Measurements from ENCODE around the gene NFATC2. TPM values are rescaled to one million over a fixed set of nuclear protein-coding genes. Genes with fewer than 3 reads are reported as not detected.

The NFATC2 gene
- total RNA-seq, 3 donors from 2014 or later, result 6.2 to 7.3 (median 7.2) TPM

DNA sequence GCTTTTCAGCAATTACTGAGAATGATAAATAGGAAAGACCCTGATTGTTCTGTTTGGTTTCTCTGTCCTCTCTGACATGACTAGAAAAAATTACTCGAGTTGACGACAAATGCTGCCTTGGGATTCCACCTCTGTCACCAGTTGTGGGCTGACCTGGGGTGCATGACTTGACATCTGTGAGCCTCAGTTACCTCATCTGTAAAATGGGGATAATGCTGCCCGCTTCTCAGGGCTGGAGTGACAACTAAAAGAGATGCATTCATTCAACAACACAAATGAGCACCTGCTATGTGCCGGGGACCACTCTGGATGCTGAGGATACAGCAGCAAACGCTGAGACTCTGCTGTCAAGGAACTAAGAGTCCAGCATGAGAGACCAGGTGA lies 94.8 kb downstream of the NFATC2 start:
- DNase-seq (no peak), ATAC-seq (no peak)
- no peaks in the 10 kb centered on the region for H3K36me3 ChIP-seq (ENCODE audit: low read depth)
- H3K9me3 ChIP-seq, result no peaks in the 10 kb centered on the region
- no peak overlapping the region for H3K4me3 ChIP-seq
- intact Hi-C loops (cut with DNase I, micrococcal nuclease), result no loop called here
- no peaks in the 10 kb centered on the region for H3K4me1 ChIP-seq (ENCODE audit: low read depth)
- TF ChIP-seq, protein P1, sequence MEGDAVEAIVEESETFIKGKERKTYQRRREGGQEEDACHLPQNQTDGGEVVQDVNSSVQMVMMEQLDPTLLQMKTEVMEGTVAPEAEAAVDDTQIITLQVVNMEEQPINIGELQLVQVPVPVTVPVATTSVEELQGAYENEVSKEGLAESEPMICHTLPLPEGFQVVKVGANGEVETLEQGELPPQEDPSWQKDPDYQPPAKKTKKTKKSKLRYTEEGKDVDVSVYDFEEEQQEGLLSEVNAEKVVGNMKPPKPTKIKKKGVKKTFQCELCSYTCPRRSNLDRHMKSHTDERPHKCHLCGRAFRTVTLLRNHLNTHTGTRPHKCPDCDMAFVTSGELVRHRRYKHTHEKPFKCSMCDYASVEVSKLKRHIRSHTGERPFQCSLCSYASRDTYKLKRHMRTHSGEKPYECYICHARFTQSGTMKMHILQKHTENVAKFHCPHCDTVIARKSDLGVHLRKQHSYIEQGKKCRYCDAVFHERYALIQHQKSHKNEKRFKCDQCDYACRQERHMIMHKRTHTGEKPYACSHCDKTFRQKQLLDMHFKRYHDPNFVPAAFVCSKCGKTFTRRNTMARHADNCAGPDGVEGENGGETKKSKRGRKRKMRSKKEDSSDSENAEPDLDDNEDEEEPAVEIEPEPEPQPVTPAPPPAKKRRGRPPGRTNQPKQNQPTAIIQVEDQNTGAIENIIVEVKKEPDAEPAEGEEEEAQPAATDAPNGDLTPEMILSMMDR (IDR thresholded peaks at IDR 0.05), result no peak

DNA sequence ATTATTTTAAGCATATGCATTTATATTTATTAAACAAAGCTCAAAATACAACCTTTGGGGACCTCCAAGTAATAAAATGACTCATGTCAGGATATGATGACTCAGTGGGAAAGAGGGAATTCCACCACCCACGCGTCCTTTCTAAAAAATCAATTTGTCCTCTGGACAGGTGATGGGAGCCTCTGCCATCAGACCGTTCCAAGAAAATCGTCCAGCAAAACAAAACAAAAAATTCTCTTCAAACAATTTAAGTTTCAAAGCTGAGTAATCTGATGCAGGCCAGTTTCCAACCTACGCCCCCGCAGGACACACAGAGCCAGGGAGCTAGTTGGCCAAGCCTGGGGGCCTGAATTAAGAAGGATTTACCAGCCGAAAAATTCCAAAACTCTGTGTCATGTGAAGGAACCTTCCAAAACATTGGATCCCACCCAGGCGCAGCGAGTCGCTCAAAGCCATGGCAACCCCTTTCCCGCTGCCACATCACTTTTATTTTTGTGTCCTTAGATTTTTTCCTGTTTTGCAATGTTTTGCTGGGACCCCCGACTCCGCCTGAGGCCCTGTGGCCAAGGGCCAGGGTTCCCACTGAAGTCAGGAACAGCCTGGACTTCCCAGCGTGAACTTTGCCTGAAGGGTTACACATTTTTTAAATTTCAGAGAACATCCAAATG lies 95.3 kb downstream of the NFATC2 start:
- H3K4me1 ChIP-seq (ENCODE audit: low read depth), result no peaks in the 10 kb centered on the region
- ATAC-seq (peak; percentile 41), DNase-seq (peak in 2 of 3 donors; percentile 26 to 37)
- no peaks in the 10 kb centered on the region for H3K9me3 ChIP-seq
- TF ChIP-seq, protein P1 (IDR thresholded peaks at IDR 0.05), result no peak
- intact Hi-C loops (cut with DNase I, micrococcal nuclease), result no loop called here
- no peaks in the 10 kb centered on the region for H3K36me3 ChIP-seq (ENCODE audit: low read depth)
- H3K4me3 ChIP-seq, result no peak overlapping the region

GRCh38 chr20:51446656-51447055 lies 95.9 kb downstream of the NFATC2 start:
- no peak overlapping the region for H3K4me3 ChIP-seq
- no peaks in the 10 kb centered on the region for H3K36me3 ChIP-seq (ENCODE audit: low read depth)
- intact Hi-C loops (cut with DNase I, micrococcal nuclease), result no loop called here
- H3K9me3 ChIP-seq, result no peaks in the 10 kb centered on the region
- DNase-seq, result no peak
- TF ChIP-seq, protein P1 (IDR thresholded peaks at IDR 0.05), result no peak
- ATAC-seq, result peak; percentile 51
- H3K4me1 ChIP-seq (ENCODE audit: low read depth), result no peaks in the 10 kb centered on the region

- H3K4me3 ChIP-seq, result no peak overlapping the region
- no peaks in the 10 kb centered on the region for H3K36me3 ChIP-seq (ENCODE audit: low read depth)
- TF ChIP-seq, protein P1 (IDR thresholded peaks at IDR 0.05), result no peak
- intact Hi-C loops (cut with DNase I, micrococcal nuclease), result no loop called here
- DNase-seq, result no peak
- ATAC-seq, result no peak
- no peaks in the 10 kb centered on the region for H3K4me1 ChIP-seq (ENCODE audit: low read depth)
- no peaks in the 10 kb centered on the region for H3K9me3 ChIP-seq
Measured at GRCh38 chr20:51446230-51446629, 96.3 kb downstream of the NFATC2 start.

DNA sequence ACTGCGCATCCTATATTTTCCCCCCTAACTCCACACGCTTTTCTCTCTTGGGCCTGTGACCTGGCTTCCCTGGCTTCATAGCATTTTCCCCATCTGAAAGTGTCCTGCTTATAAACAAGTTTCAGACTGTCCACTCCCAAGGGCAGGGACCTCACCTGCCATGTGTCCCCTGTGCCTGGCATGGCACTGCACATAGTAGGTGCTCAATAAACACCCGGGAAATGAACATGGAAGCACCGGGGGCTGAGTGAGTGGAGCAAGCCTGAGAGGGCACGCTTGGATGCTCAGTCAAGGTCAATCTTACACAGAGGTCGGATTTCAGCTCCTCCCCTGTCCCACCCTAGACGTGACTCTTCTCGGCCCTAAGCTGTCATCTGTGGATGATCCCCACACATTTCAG lies 96.9 kb downstream of the NFATC2 start:
- intact Hi-C loops (cut with DNase I, micrococcal nuclease), result no loop called here

More for the DNA sequence above, 96.9 kb downstream of the NFATC2 start:
- Histone ChIP-seq H3K36me3 (ENCODE audit: low read depth) (no peaks in the 10 kb centered on the region), H3K9me3 (no peaks in the 10 kb centered on the region), H3K4me3 (no peak overlapping the region), H3K4me1 (ENCODE audit: low read depth) (no peaks in the 10 kb centered on the region)
- ATAC-seq, result no peak
- TF ChIP-seq, protein P1 (IDR thresholded peaks at IDR 0.05), result no peak
- no peak for DNase-seq

All from mucosa of descending colon (tissue), 3 donors.